ENCODE measurements around the gene SLC9A3.

SLC9A3 gene

DNA sequence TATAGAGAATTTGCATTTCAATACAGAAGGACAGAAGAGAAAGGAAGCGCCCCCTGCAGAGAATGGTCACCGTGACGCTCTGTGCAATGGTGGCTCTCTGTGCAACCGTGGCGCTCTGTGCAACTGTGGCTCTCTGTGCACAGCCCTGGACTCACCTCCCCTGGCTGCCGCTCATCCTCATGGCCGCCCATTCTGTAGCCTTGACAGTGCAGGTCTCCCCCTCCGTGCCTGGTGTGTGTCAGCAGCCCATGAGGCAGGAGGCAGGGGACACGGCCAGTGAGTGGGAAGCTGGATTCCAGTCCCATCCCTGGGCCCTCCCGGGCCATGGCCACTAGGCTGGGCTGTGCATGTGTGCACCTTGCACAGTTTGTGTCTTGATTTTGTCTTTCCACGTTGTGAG, 69.3 kb downstream of the SLC9A3 start (continued):
- TF ChIP-seq, protein P1, sequence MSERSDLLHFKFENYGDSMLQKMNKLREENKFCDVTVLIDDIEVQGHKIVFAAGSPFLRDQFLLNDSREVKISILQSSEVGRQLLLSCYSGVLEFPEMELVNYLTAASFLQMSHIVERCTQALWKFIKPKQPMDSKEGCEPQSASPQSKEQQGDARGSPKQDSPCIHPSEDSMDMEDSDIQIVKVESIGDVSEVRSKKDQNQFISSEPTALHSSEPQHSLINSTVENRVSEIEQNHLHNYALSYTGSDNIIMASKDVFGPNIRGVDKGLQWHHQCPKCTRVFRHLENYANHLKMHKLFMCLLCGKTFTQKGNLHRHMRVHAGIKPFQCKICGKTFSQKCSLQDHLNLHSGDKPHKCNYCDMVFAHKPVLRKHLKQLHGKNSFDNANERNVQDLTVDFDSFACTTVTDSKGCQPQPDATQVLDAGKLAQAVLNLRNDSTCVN (tag by site-specific recombination; optimal IDR thresholded peaks at IDR 0.05), result no peak
- TF ChIP-seq BCL11B (tag by site-specific recombination; IDR thresholded peaks at IDR 0.05; ENCODE audit: low read depth), result no peak
- no peak for TF ChIP-seq SCRT1 (tag by site-specific recombination; IDR thresholded peaks at IDR 0.05; ENCODE audit: borderline replicate concordance)

DNA sequence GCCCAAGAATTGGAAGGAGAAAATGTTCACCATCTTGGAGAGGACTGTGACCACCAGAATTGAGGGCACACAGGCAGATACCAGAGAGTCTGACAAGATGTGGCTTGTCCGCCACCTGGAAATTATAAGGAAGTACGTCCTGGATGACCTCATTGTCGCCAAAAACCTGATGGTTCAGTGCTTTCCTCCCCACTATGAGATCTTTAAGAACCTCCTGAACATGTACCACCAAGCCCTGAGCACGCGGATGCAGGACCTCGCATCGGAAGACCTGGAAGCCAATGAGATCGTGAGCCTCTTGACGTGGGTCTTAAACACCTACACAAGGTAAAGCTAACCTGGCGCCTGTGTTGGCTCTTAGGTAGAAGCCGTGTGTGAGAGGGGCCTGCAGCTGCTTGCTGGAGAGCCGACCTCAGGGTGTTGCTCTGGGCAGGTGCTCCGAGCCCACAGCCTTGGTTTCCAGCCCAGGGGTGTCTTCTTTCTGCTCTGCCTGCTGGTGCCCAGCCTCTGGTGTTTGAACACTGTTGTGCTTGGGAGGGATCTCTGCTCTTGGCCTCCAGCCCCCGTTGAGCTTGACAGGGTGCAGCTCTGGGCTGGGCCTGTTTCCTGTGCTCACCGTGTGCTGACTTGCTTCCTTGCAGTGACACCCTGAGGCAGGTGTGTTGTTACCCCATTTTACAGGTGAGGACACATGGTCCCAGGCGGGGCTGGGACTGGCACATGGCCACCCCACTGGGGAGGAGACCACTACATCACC, 70.3 kb downstream of the SLC9A3 start:
- CTCF ChIA-PET, result no interaction called here
- Histone ChIP-seq H3K36me3 (ENCODE audit: control insufficient read depth in 2 of 2, insufficient read depth in 1 of 2, low read length in 2 of 2) (peaks cover 30 to 92% of the 10 kb centered on the region in 2 experiments), H3K9me3 (ENCODE audit: control insufficient read depth, insufficient read depth, low read depth, low read length) (no peaks in the 10 kb centered on the region), H3K4me3 (ENCODE audit: low read depth, low read length) (no peak overlapping the region), H3K4me1 (ENCODE audit: control insufficient read depth, insufficient read depth, low read length) (no peaks in the 10 kb centered on the region), H3K27ac (ENCODE audit: extremely low read depth, low read depth, low read length) (no peak overlapping the region)
- POLR2A ChIA-PET, result no interaction called here
- no peak for TF ChIP-seq ZNF311 (tag by site-specific recombination; IDR thresholded peaks at IDR 0.05; ENCODE audit: borderline replicate concordance)
- TF ChIP-seq, protein P2, sequence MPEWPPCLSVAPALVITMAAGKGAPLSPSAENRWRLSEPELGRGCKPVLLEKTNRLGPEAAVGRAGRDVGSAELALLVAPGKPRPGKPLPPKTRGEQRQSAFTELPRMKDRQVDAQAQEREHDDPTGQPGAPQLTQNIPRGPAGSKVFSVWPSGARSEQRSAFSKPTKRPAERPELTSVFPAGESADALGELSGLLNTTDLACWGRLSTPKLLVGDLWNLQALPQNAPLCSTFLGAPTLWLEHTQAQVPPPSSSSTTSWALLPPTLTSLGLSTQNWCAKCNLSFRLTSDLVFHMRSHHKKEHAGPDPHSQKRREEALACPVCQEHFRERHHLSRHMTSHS (tag by site-specific recombination; IDR thresholded peaks at IDR 0.05), result no peak
- no peak for TF ChIP-seq ZIC2 (tag by site-specific recombination; IDR thresholded peaks at IDR 0.05)
- TF ChIP-seq PRDM1 (tag by site-specific recombination; IDR thresholded peaks at IDR 0.05), result no peak
- TF ChIP-seq, protein P3, sequence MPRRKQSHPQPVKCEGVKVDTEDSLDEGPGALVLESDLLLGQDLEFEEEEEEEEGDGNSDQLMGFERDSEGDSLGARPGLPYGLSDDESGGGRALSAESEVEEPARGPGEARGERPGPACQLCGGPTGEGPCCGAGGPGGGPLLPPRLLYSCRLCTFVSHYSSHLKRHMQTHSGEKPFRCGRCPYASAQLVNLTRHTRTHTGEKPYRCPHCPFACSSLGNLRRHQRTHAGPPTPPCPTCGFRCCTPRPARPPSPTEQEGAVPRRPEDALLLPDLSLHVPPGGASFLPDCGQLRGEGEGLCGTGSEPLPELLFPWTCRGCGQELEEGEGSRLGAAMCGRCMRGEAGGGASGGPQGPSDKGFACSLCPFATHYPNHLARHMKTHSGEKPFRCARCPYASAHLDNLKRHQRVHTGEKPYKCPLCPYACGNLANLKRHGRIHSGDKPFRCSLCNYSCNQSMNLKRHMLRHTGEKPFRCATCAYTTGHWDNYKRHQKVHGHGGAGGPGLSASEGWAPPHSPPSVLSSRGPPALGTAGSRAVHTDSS (tag by site-specific recombination; IDR thresholded peaks at IDR 0.05), result no peak
- TF ChIP-seq, protein P4, sequence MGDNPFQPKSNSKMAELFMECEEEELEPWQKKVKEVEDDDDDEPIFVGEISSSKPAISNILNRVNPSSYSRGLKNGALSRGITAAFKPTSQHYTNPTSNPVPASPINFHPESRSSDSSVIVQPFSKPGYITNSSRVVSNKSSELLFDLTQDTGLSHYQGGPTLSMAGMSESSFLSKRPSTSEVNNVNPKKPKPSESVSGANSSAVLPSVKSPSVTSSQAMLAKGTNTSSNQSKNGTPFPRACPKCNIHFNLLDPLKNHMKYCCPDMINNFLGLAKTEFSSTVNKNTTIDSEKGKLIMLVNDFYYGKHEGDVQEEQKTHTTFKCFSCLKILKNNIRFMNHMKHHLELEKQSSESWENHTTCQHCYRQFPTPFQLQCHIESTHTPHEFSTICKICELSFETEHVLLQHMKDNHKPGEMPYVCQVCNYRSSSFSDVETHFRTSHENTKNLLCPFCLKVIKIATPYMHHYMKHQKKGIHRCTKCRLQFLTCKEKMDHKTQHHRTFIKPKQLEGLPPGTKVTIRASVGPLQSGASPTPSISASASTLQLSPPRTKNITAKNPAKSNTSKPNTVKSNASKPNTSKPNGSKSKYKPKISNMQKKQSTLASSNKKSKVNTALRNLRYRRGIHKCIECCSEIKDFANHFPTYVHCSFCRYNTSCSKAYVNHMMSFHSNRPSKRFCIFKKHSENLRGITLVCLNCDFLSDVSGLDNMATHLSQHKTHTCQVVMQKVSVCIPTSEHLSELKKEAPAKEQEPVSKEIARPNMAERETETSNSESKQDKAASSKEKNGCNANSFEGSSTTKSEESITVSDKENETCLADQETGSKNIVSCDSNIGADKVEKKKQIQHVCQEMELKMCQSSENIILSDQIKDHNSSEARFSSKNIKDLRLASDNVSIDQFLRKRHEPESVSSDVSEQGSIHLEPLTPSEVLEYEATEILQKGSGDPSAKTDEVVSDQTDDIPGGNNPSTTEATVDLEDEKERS (tag by site-specific recombination; IDR thresholded peaks at IDR 0.05), result no peak
- no peak for TF ChIP-seq SCRT1 (tag by site-specific recombination; IDR thresholded peaks at IDR 0.05; ENCODE audit: borderline replicate concordance)
- TF ChIP-seq YY2 (tag by site-specific recombination; IDR thresholded peaks at IDR 0.05), result no peak
- TF ChIP-seq ZNF529 (tag by site-specific recombination; IDR thresholded peaks at IDR 0.05; ENCODE audit: insufficient replicate concordance), result no peak

DNA sequence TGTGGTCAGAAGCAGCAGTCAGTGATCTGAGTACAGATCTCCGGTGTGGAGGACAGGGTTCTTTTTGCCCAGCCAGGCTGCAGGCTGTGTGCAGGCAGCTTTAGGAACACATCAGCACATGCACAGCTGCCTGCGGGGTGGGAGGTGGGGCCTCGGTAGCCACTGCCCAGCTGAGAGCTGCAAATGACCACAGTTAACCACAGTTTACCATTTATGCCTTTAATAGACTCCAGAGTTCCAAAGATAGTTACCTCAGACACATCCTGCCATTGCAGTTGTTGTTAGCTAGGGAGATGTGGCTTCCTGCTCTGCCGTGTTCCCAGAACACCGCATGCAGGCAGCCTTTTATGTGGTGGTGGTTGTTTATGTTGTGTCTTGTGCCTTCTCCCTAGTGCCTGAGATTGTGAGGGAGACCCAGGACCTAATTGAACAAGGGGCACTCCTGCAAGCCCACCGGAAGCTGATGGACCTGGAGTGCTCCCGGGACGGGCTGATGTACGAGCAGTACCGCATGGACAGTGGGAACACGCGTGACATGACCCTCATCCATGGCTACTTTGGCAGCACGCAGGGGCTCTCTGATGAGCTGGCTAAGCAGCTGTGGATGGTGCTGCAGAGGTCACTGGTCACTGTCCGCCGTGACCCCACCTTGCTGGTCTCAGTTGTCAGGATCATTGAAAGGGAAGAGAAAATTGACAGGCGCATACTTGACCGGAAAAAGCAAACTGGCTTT, 71.1 kb downstream of the SLC9A3 start:
- no peak overlapping the region for H3K4me3 ChIP-seq (ENCODE audit: low read depth, low read length)
- H3K4me1 ChIP-seq (ENCODE audit: control insufficient read depth, insufficient read depth, low read length), result no peaks in the 10 kb centered on the region
- no peaks in the 10 kb centered on the region for H3K9me3 ChIP-seq (ENCODE audit: control insufficient read depth, insufficient read depth, low read depth, low read length)
- H3K27ac ChIP-seq (ENCODE audit: extremely low read depth, low read depth, low read length), result no peak overlapping the region
- CTCF ChIA-PET, result no interaction called here
- TF ChIP-seq SETDB1 (IDR thresholded peaks at IDR 0.05; ENCODE audit: insufficient read length, low read length), result no peak
- TF ChIP-seq ZNF146 (tag by site-specific recombination; IDR thresholded peaks at IDR 0.05), result no peak
- TF ChIP-seq ZNF19 (tag by site-specific recombination; IDR thresholded peaks at IDR 0.05; ENCODE audit: low read depth), result no peak
- TF ChIP-seq, protein P5, sequence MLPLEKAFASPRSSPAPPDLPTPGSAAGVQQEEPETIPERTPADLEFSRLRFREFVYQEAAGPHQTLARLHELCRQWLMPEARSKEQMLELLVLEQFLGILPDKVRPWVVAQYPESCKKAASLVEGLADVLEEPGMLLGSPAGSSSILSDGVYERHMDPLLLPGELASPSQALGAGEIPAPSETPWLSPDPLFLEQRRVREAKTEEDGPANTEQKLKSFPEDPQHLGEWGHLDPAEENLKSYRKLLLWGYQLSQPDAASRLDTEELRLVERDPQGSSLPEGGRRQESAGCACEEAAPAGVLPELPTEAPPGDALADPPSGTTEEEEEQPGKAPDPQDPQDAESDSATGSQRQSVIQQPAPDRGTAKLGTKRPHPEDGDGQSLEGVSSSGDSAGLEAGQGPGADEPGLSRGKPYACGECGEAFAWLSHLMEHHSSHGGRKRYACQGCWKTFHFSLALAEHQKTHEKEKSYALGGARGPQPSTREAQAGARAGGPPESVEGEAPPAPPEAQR (tag by site-specific recombination; IDR thresholded peaks at IDR 0.05), result no peak
- TF ChIP-seq, protein P6, sequence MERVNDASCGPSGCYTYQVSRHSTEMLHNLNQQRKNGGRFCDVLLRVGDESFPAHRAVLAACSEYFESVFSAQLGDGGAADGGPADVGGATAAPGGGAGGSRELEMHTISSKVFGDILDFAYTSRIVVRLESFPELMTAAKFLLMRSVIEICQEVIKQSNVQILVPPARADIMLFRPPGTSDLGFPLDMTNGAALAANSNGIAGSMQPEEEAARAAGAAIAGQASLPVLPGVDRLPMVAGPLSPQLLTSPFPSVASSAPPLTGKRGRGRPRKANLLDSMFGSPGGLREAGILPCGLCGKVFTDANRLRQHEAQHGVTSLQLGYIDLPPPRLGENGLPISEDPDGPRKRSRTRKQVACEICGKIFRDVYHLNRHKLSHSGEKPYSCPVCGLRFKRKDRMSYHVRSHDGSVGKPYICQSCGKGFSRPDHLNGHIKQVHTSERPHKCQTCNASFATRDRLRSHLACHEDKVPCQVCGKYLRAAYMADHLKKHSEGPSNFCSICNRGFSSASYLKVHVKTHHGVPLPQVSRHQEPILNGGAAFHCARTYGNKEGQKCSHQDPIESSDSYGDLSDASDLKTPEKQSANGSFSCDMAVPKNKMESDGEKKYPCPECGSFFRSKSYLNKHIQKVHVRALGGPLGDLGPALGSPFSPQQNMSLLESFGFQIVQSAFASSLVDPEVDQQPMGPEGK (tag by site-specific recombination; IDR thresholded peaks at IDR 0.05), result no peak
- no peak for TF ChIP-seq ZNF121 (tag by site-specific recombination; IDR thresholded peaks at IDR 0.05)
- TF ChIP-seq KLF7 (tag by site-specific recombination; IDR thresholded peaks at IDR 0.05; ENCODE audit: borderline replicate concordance), result no peak
- no peak for TF ChIP-seq ZNF169 (tag by site-specific recombination; IDR thresholded peaks at IDR 0.05)
- TF ChIP-seq MYNN (tag by site-specific recombination; IDR thresholded peaks at IDR 0.05; ENCODE audit: borderline replicate concordance), result no peak
- peaks cover 26 to 92% of the 10 kb centered on the region in 2 experiments for H3K36me3 ChIP-seq (ENCODE audit: control insufficient read depth in 2 of 2, insufficient read depth in 1 of 2, low read length in 2 of 2)
- POLR2A ChIA-PET, result no interaction called here
